ENCODE data around the gene SENP1. TPM values are rescaled to one million over a fixed set of nuclear protein-coding genes. Genes with fewer than 3 reads are reported as not detected.
"Not testable (repeated sequence)": the region's sequence is repeated elsewhere in the genome, so short reads cannot be mapped to it uniquely, and the experiment has no call there.

Gene SENP1
- total and polyA plus RNA-seq, 7 donors: 3.2 to 10.2 (median 6.3) TPM

GRCh38 chr12:48119078-48119833 lies 13.4 kb upstream of the SENP1 start, which contains the start of gene PFKM:
Gene PFKM (plus strand): TSS chr12:48119364. CDS start chr12:48122775, 3,411 bp downstream.
- Histone ChIP-seq H3K4me1 (peaks cover 14% of the 10 kb centered on the region), H3K36me3 (ENCODE audit: insufficient read depth in 1 of 2, low read depth in 1 of 2) (peaks cover 0 to 19% of the 10 kb centered on the region in 2 donors), H3K9me3 (no peaks in the 10 kb centered on the region), H3K27ac (peak within 1 kb of the TSS; percentile 87), H3K4me3 (peak within 1 kb of the TSS; percentile 75), H3K27me3 (ENCODE audit: insufficient read depth in 3 of 3, low read length in 2 of 3) (no peaks in the 10 kb centered on the region)
- DNase-seq: peak; percentile 78 to 90
- intact Hi-C loops (cut with DNase I): no loop called here
- WGBS, 3 donors: 0 to 1% (median 1%) methylated on average over 18 to 20 of the region's 20 CpGs
- ATAC-seq: peak; percentile 89 to 95 (median 93)
- TF ChIP-seq CTCF (IDR thresholded peaks at IDR 0.05): no peak

GRCh38 chr12:48118284-48118871 lies 12.5 kb upstream of the SENP1 start:
- no peak for TF ChIP-seq CTCF (IDR thresholded peaks at IDR 0.05)
- 30 to 43% (median 38%) methylated on average over 3 of the region's 3 CpGs for WGBS, 3 donors
- intact Hi-C loops (cut with DNase I): no loop called here
- ATAC-seq: no peak
- H3K4me3 ChIP-seq: peak overlapping the region; percentile 75
- H3K27me3 ChIP-seq (ENCODE audit: insufficient read depth in 3 of 3, low read length in 2 of 3): no peaks in the 10 kb centered on the region
- DNase-seq: no peak
- H3K36me3 ChIP-seq (ENCODE audit: insufficient read depth in 1 of 2, low read depth in 1 of 2): peaks cover 0 to 10% of the 10 kb centered on the region in 2 donors
- H3K27ac ChIP-seq: no peak overlapping the region
- H3K9me3 ChIP-seq: no peaks in the 10 kb centered on the region
- peaks cover 14% of the 10 kb centered on the region for H3K4me1 ChIP-seq

GRCh38 chr12:48115957-48116356 lies 10.1 kb upstream of the SENP1 start:
- TF ChIP-seq CTCF (IDR thresholded peaks at IDR 0.05): no peak
- H3K27me3 ChIP-seq (ENCODE audit: insufficient read depth in 3 of 3, low read length in 2 of 3): no peaks in the 10 kb centered on the region
- DNase-seq (no peak), ATAC-seq (no peak)
- H3K9me3 ChIP-seq: no peaks in the 10 kb centered on the region
- peaks cover 2% of the 10 kb centered on the region for H3K4me1 ChIP-seq
- intact Hi-C loops (cut with DNase I): no loop called here
- H3K27ac ChIP-seq: no peak overlapping the region
- 92 to 96% (median 93%) methylated on average over 1 of the region's 1 CpG for WGBS, 3 donors
- no peaks in the 10 kb centered on the region for H3K36me3 ChIP-seq (ENCODE audit: insufficient read depth in 1 of 2, low read depth in 1 of 2)
- no peak overlapping the region for H3K4me3 ChIP-seq

- H3K36me3 ChIP-seq (ENCODE audit: insufficient read depth in 1 of 2, low read depth in 1 of 2); intact Hi-C loops (cut with DNase I); H3K9me3 ChIP-seq; H3K27me3 ChIP-seq (ENCODE audit: insufficient read depth in 3 of 3, low read length in 2 of 3); ATAC-seq; H3K4me3 ChIP-seq; H3K4me1 ChIP-seq; H3K27ac ChIP-seq; DNase-seq: not testable (repeated sequence)
- WGBS, 3 donors: 95 to 97% (median 97%) methylated on average over 5 of the region's 5 CpGs
These were observed 5.4 kb upstream of the SENP1 start for GRCh38 chr12:48111312-48111693.

GRCh38 chr12:48110691-48111311 lies 4.9 kb upstream of the SENP1 start:
- H3K9me3 ChIP-seq: no peaks in the 10 kb centered on the region
- DNase-seq (no peak), ATAC-seq (peak in 1 of 4 donors; percentile 48)
- H3K36me3 ChIP-seq (ENCODE audit: insufficient read depth in 1 of 2, low read depth in 1 of 2): no peaks in the 10 kb centered on the region
- no peak for TF ChIP-seq CTCF (IDR thresholded peaks at IDR 0.05)
- WGBS, 3 donors: 68 to 89% (median 71%) methylated on average over 1 of the region's 1 CpG
- no peak overlapping the region for H3K4me3 ChIP-seq
- intact Hi-C loops (cut with DNase I): no loop called here
- H3K27me3 ChIP-seq (ENCODE audit: insufficient read depth in 3 of 3, low read length in 2 of 3): no peaks in the 10 kb centered on the region
- no peak overlapping the region for H3K27ac ChIP-seq
- no peaks in the 10 kb centered on the region for H3K4me1 ChIP-seq
